ENCODE results near the gene PASK. TPM values are rescaled to one million over a fixed set of nuclear protein-coding genes. Genes with fewer than 3 reads are reported as not detected.

The PASK gene
- polyA plus RNA-seq, 3 donors: 15.1 to 26.7 (median 23.9) TPM

DNA sequence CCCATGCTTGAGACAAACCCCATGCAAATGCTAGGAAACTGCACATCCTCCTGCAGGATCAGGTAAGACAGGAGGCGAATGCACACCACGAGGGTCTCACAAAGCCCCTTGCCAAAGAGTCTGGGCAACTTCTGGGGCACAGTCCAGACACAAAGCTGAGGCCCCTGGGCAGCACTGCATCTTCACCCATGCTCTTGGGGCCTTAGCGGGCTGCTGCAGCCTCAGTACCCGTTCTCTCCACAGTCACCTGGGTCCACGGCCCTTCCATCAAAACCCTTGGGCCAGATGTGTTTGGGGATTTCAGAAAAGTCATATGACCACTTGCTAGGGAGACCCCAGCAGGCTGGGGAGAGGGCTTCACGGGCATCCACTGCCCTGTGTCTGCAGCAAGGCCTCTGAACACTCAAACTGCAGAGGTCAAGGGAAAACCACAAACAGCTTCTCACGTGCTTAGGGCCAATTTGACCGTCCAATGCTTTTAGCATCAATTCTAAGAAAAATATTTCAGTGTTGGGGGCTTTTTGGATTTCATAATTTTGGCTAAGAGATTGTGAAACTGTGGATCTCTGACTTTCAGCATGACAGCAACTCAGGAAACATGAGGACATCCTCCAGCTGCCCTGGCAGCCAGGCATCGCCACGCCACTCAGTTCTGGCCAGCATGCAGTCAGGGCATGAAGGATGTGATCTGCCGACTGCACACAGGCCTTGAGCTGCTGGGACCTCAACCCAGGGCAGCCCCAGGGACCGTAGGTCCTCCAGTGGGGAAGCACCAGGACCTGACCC lies 20.0 kb downstream of the PASK start:
- DNase-seq: no peak

DNA sequence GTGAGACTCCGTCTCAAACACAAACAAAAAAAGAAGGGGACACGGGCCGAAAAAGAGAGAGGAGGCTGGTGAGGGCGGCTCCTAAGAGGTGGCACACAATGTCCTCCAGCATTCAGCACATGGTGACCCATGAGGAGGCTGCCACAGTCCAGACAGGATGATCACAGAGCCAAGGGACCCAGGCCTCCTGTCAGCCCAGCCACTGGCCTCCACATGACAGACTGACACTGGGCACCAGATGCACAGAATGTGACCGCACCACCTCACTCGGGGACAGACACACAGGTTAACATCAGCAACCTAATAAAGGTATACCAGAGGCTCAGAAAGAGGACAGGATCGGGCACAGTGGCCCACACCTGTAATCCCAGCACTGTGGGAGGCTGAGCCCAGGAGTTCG lies 21.0 kb downstream of the PASK start:
- DNase-seq: no peak

DNA sequence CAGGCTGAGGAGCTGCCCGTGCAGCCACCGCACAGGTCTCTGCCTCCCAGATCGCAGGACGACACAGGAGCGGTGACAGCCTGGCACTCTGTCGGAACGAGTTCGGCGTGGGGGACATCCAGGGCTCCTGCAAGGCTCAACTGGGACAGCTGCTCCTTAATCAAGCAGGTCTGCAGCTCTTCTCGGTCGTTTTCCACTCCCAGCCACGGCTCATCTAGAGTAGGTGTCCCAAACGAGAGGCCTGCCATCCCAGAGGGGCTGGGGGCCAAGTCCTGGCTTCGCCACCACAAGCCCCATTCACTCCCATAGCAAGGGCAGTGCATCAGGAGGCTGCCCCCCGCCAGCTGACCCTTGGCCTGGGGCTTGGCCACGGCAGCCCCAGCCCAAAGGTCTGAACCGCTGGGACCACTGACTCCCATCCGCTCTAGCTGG lies 22.5 kb downstream of the PASK start:
- DNase-seq: no peak

DNA sequence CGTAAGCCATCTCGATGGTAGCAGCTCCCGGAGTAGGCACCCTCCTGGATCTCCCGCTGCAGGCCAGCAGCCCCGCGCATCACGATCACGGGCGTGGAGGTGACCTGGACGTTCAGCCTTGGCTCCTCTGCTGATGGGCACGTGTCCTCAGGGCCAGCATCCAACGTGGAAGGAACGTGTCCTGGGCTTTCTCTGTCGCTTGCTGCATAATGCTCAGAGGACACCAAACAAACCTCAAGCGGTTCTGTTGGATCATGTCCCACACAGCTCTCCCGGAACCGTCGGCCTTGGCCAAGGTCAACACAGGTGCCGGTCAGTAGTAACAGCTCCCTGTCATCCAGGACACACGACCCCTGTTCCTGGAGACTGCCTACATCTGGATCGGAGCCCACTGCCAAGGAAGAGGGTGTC lies 23.1 kb downstream of the PASK start:
- DNase-seq: no peak

DNA sequence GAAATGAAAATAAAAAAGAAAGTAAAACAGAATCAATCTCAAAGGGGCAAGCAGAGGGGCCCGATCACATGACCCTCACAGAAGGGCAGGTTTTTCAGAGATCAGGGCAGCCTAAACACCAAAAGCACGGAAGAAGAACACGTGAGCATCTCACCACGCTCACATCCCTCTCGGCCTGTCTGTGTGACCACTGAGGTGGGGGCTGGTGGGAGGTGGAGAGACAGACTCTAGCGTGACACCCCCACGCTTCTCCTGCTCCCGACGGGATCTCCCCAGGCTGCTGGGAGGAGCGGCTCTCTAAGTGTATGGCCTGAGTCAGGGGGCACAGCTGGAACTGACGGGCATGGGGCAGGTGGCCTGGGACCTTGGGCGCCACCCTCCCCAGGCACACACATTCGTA lies 23.6 kb downstream of the PASK start:
- no peak for DNase-seq

DNA sequence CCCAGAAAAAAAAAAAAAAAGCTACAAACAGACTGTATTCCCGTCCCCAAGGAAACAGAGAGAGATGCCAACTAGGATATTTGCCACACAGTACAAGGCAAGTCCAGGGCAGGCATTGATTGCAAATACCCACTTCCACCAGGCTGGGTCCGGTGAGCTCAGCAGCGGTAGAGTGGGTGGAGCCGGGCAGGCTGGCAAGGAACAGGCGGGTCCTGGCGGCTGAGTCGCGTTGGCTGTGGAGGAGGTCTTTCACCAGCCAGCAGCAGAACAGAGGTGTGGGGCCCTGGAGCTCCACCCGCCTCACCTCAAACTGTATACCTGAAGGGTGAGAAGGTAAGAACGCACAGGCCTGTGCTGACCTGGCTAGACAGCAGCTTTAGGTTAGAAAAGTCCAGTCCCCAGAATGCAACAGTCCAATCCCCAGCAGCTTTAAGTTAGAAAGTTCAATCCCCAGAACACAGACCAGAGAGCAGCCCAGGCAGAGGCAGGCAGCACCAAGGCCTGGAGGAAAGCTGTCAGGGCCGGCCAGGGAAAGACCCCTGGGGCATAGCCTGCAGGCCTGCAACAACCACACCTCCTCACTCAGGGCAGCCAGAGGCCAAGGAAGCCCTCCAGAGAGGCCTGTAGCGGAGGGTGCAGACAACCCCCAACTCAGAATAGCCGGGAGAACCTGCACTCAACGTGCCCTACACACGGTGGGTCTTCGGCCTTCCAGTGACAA lies 25.3 kb downstream of the PASK start:
- DNase-seq: no peak

DNA sequence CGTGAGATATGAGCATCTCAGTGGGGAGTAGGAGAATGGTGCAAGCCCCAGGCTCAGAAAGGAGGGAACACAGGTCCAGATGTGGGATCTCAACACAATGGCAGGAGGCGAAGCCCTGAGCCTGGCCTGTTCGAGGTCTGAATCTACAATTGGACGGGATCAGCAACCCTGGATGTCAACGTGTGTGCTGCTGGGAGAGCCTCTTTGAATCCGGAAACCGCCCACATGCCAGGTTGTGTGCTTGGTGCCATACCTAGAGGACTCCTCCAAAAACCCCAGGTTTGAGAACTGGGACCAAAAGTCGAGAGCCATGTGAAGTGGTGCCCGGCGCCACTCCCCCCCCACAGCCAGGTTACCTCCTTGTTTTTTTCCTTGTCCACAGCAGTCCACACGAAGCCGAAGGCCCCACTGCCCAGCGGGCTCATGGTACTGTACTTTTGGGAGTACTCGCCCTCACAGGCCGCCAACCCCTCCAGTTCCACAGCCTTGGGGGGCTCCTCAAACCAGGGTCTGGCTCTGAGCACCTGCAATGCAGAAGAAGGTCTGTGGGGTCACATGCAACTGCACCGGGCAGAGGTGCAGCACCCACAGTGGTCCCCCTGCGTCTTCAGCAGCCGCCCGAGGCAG lies 26.8 kb downstream of the PASK start:
- DNase-seq: no peak

DNA sequence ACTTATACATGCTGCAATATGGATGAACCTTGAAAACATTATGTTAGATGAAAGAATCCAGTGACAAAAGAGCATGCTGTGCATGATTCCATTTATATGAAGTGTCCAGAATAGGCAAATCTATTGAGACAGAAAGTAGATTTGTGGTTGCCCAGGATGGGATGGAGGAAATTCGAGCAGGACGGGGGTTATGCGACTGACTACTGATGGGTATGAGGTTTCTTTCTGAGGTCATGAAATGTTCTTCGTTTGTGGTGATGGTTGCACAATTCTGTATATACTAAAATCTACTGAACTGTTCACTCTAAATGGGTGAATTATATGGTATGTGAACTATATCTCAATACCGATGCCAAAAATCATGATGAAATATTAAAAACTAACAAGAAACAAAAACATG lies 28.3 kb downstream of the PASK start:
- DNase-seq: no peak

DNA sequence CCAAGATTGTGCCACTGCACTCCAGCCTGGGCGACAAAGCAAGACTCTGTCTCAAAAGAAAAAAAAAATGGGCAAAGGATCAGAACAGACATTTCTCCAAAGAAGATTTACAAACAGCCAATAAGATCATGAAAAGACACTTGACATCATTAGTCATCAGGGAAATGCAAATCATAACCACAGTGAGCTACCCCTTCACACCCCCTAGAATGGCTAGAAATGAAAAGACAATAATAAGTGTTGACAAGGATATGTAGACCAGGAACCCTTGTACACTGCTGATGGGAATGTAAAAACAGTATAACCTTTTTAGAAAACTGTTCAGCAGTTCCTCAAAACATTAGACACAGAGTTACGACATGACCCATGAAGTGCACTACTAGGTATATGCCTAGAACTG lies 28.8 kb downstream of the PASK start:
- no peak for DNase-seq

DNA sequence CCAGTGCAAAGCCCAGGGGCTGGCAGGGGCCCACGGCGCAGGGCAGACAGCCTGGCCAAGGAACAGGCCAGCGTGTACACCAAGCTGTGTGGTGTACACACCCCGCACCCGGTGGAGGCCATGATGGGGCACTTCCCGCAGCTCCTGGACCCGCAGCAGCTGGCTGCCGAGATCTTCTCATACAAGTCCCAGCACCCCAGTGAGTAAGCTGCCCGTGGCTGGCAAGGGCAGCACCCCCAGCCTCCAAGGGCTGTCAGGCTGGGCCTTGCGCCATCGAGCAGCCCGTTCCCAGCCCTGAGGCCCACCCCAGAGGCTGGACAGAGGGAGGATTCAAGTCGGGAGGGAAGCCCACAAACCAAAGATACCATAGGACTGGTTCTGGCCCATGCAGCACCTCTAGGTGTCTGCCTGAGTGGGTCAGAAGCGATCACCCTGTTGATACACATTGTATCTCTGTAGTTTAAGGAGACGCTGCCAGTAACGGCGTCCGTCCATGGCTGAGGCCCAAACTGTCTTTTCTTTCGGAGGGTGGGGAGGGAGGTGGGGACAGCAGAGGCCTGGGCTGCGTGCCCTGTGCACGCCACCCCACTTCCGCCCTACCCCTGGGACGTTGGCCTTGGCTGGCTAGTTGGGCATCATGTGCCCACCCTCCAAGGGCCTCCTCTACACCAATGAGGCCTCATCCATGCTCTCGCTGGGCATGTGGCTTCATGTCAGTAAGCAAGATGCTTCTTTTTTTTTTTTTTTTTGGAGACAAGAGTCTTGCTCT lies 30.4 kb downstream of the PASK start:
- no peak for DNase-seq

DNA sequence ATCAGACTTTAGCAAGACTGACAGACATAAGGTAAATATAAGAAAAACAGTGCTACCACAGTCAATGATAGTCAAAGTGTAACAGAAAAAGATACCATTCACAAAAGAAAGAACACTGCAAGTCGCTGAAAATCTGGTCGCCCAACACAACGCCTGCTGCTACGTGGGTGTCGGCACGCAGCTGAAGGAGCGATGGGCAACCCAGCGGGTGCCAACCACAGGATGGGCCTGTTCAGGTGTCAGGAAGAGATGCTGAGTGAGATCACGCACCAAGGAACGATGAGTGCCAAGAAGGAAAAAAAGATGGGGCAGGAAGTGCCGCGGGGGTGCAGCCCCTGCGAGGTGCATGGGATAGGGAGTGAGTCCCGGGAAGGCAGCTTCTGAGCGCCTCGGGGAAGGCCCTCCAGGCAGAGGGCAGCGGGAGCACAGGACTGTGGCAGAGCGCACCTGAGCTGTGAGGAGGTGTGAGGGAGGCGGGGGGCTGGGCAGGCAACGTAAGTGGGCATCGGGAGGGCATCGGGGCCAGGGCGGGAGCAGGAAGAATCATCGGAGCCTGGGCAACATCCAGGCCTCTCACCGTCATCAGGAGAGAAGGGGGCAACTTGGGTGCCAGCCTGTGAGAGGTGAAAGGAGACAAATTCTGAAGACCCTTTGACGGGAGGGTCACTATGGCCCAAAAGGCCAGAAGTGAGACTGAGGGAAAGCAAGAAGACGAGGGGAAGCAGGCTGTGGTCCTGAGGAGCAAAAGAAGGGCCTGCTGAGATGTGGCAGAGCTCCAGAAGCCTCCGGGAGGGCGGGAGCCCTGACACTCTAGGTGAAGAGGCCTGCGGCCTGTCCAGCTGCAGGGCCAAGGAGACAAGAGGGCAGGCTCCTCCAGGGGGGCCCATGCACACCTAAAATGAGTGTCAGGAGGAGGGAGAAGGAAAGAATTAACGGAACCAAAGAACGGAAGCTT lies 32.4 kb downstream of the PASK start:
- no peak for DNase-seq

DNA sequence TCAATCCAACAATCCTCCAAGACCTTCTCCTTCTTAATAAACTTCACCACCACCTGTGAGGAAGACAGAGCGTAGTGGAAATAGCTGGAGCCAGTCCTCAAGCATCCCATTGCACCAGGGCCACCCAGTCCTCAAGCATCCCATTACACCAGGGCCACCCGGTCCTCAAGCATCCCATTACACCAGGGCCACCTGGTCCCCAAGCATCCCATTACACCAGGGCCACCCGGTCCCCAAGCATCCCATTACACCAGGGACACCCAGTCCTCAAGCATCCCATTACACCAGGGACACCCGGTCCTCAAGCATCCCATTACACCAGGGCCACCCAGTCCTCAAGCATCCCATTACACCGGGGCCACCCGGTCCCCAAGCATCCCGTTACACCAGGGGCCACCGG lies 33.9 kb downstream of the PASK start:
- DNase-seq: no peak

DNA sequence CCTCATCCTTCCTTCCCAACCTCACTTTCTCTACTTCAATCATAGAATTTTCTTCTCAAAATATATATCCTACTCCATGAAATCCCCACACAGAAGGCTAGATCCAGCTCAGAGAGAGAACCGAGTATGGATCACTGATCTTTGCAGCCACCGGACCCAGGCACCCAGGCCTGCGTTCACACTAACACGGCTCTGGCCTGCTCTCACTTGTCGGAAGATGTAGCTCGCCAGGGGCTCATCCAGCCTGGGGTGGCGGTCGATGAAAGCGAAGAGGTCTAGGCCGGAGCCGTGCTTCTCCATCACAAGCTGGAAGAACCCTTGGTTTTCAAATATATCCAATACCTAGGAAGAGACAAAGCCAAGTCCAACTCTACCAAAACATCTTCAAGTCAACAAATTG lies 34.4 kb downstream of the PASK start:
- DNase-seq: no peak

DNA sequence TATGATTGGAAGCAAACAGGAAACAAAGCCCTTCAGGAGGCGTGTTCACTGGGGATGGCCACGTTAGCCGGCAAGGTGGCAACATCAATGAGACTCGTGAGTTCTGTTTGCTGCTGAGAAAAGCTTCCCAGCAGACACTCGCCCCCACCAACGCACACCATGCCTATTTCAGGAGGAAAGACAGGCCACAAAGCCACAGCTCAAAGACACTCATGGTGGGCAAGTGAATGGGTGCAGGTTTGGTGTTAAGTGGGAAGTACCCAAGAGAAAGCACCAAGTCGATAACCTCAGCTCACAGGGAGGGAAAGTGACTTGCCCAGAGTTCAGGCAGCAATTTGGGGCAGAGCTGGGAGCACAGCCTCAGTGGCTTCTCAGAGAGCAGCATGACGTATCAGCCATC lies 36.7 kb downstream of the PASK start:
- DNase-seq: no peak

DNA sequence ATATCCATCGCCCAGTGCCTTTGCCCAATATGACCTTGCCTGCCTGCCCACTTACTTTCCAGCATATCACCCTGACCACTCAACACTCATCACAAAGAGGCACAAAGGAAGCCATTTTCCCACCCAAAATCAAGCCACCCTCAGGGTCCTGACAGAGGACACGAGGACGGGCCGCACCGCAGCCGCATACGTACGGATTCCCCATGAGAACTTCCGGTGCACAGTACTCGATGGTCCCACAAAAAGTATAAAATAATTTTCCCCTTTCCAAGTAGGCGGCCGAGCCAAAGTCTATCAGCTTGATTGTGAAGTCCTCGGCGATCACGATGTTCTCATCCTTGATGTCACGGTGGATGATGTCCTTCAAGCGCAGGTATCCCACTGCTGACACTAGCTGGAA lies 37.2 kb downstream of the PASK start:
- DNase-seq: no peak

DNA sequence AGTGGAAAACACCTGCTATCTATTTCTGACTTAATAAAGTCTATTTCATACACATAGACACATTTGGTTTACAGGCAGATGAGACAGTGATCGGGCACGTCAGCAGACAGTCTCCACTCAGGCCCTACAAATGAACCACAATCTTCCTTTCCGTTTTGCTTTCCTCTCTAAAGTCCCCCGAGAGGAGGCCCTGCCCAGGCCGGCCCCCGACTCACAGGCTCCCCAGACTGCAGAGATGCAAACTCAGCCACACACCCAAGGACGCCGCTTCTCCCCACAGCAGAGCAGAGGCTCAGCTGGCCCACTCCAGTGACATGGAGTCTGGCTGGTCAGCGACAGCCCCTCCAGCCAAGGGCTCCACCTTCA lies 37.8 kb downstream of the PASK start:
- DNase-seq: no peak

DNA sequence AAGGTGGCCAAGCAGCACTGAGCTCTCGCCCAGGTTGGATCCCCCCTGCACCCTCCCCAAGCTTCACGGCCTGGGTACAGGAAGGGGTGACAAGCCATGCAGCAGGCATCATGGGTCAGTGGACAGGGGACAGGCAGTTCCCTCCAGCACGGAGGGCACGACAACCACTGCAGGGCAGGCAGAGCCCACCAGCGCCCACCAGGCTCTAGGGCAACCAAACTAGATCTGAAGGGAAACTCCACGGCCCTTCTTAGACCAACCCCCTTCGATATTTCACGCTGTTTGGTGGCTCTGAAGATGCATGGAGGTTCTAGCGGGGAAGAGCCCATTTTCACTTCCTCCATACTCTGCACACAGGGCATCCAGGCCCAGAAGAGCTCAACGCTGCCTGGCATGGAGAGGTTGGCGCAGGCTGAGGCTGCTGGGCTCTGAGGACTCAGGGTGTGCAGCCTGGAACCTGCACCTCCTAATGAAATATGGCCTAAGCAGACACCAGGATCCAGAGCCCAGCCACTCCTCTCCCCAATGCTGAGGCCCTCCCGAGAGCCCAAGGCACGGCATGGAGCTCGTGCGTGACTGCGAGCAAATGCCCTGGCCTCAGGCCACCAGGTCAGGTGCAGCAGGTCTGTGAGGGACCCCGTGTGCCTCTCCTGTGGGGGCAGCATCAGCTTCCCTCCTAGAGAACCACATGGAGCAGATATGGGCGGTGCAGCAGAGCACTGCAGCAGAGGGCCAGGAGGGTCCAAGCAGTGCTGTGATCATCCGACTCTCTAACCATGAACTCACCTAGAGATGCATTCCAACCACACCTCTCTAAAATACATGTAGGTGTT lies 38.4 kb downstream of the PASK start:
- DNase-seq: no peak

DNA sequence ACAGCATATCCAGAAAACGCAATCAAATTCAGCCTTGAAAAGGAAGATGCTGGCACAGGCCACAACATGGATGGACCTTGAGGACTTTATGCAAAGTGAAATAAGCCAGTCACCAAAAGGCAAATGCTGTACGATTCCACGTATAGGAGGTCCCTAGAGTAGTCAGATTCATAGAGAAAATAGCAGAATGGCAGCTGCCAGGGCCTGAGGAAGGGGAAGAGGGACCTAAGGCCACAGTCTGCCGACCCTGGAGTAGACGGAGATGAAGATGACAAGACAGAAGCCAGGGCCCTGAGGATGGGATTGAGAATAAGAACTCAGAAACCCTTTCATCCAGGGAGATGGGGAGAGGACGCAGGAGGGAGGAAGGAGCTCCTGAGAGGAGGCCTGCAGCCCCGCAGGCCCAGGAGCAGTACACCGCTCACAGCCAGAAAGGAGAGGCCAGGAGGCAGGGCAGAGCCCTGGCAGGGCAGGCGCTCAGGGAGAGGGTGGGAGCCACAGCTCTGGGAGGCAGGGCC lies 39.1 kb downstream of the PASK start:
- no peak for DNase-seq

DNA sequence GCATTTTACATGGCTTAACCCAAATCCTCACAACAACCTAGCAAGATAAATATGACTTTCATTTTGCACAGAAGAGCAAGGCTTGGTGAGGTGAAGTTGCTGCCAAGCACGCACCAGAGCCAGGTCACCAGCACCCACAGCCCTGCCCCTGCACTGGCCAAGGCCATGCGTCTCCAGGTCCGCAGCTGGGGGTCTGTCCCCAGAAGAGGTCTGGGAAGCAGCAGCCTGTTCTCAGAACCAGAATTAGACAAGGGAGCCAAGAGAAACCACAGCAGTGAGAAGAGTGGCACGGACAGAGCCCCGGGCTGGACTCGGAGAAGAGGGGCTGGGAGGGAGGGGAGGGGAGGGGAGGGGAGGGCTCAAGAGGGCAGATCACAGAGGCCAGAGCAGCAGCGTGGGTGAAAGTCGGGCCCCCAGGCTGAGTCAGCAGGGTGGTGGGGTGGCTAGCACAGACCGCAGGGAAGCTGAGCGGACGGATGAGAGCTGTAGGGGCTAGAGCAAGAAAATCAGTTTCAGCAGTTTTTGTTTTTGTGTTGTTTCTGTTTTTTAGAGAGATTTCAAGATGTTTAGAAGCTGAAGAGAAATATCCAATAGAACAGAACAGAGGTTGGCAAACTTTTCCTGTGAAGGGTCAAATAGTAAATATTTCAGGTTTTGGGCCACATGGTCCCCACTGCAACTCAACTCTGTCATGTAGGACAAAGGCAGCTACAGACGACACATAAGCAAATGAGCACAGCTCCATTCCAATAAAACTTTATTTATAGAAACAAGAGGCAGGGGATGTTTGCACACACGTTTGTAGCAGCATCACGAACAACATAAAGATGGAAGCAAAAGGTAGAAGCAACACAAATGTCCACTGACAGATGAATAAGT lies 39.8 kb downstream of the PASK start:
- no peak for DNase-seq
